Measurements from ENCODE around the gene NEBL.
"Not testable (repeated sequence)": the region's sequence is repeated elsewhere in the genome, so short reads cannot be mapped to it uniquely, and the experiment has no call there.

Gene NEBL

GRCh38 chr10:20897146-20897825 lies at the start of gene NEBL:
Gene NEBL, minus strand, starts transcription at chr10:20897311. Its CDS starts 106 bp downstream, at chr10:20897205.
- DNase-seq (ENCODE audit: low read depth in 1 of 2, low spot score in 1 of 2) = no peak

- DNase-seq (ENCODE audit: low read depth in 1 of 2, low spot score in 1 of 2) = no peak
Measured at GRCh38 chr10:20945546-20946332, 48.6 kb upstream of the NEBL start.

- DNase-seq (ENCODE audit: low read depth in 1 of 2, low spot score in 1 of 2) = no peak
Measured at GRCh38 chr10:20944789-20945502, 47.8 kb upstream of the NEBL start.

GRCh38 chr10:20939414-20939813 lies 42.3 kb upstream of the NEBL start:
- not testable (repeated sequence) for DNase-seq (ENCODE audit: low read depth in 1 of 2, low spot score in 1 of 2)

- DNase-seq (ENCODE audit: low read depth in 1 of 2, low spot score in 1 of 2) = no peak
Measured at GRCh38 chr10:20936396-20936795, 39.3 kb upstream of the NEBL start.

GRCh38 chr10:20935931-20936330 lies 38.8 kb upstream of the NEBL start:
- DNase-seq (ENCODE audit: low read depth in 1 of 2, low spot score in 1 of 2) = no peak

- no peak for DNase-seq (ENCODE audit: low read depth in 1 of 2, low spot score in 1 of 2)
Measured at GRCh38 chr10:20935301-20935700, 38.2 kb upstream of the NEBL start.

GRCh38 chr10:20933705-20934104 lies 36.6 kb upstream of the NEBL start:
- DNase-seq (ENCODE audit: low read depth in 1 of 2, low spot score in 1 of 2) = no peak

GRCh38 chr10:20932606-20933126 lies 35.6 kb upstream of the NEBL start:
- no peak for DNase-seq (ENCODE audit: low read depth in 1 of 2, low spot score in 1 of 2)

- DNase-seq (ENCODE audit: low read depth in 1 of 2, low spot score in 1 of 2) = no peak
Measured at GRCh38 chr10:20931156-20931795, 34.2 kb upstream of the NEBL start.

- DNase-seq (ENCODE audit: low read depth in 1 of 2, low spot score in 1 of 2) = no peak
Measured at GRCh38 chr10:20927456-20927855, 30.3 kb upstream of the NEBL start.

- DNase-seq (ENCODE audit: low read depth in 1 of 2, low spot score in 1 of 2) = no peak
Measured at GRCh38 chr10:20922451-20922850, 25.3 kb upstream of the NEBL start.

GRCh38 chr10:20922033-20922432 lies 24.9 kb upstream of the NEBL start:
- no peak for DNase-seq (ENCODE audit: low read depth in 1 of 2, low spot score in 1 of 2)

- DNase-seq (ENCODE audit: low read depth in 1 of 2, low spot score in 1 of 2) = no peak
Measured at GRCh38 chr10:20920061-20920460, 22.9 kb upstream of the NEBL start.

GRCh38 chr10:20919481-20919880 lies 22.4 kb upstream of the NEBL start:
- DNase-seq (ENCODE audit: low read depth in 1 of 2, low spot score in 1 of 2) = no peak

GRCh38 chr10:20916976-20917375 lies 19.9 kb upstream of the NEBL start:
- DNase-seq (ENCODE audit: low read depth in 1 of 2, low spot score in 1 of 2) = no peak

GRCh38 chr10:20912969-20913368 lies 15.9 kb upstream of the NEBL start:
- no peak for DNase-seq (ENCODE audit: low read depth in 1 of 2, low spot score in 1 of 2)

- DNase-seq (ENCODE audit: low read depth in 1 of 2, low spot score in 1 of 2) = no peak
Measured at GRCh38 chr10:20911626-20912025, 14.5 kb upstream of the NEBL start.

- no peak for DNase-seq (ENCODE audit: low read depth in 1 of 2, low spot score in 1 of 2)
Measured at GRCh38 chr10:20909801-20910200, 12.7 kb upstream of the NEBL start.

- no peak for DNase-seq (ENCODE audit: low read depth in 1 of 2, low spot score in 1 of 2)
Measured at GRCh38 chr10:20908391-20908790, 11.3 kb upstream of the NEBL start.
